K562 (cell line): Measurements from ENCODE around the gene GALE. TPM values are rescaled to one million over a fixed set of nuclear protein-coding genes. Genes with fewer than 3 reads are reported as not detected.
A peak's percentile ranks its signal among the peaks of the same experiment; 100 is the strongest.

Experiments used
- BHLHE40 ChIP-seq: IDR thresholded peaks from 2 replicates; pipeline ENCODE4 v1.6.1; 2011; ENCODE audit warnings: low read length, improper control_type of control experiment
- CBFA2T2 ChIP-seq: fragments of 450-650 bp; conservative IDR thresholded peaks from 2 replicates; pipeline ENCODE4 v1.6.1; 2017; ENCODE audit warnings: mild to moderate bottlenecking
- CCNT2 ChIP-seq: IDR thresholded peaks from 2 replicates; pipeline ENCODE4 v1.6.1; 2011; ENCODE audit warnings: borderline replicate concordance, low read depth, mild to moderate bottlenecking, moderate library complexity, mixed read lengths, low read length; ENCODE audit not compliant: insufficient read length; ENCODE audit errors: extremely low read depth
- E2F3 ChIP-seq: fragments of 250-450 bp; sonication (Bioruptor Pico); IDR thresholded peaks from 2 replicates; pipeline ENCODE4 v1.4.0; 2020; ENCODE audit warnings: mild to moderate bottlenecking
- ELF1 ChIP-seq: fragments of 200-800 bp; sonication (Bioruptor generic); IDR thresholded peaks from 2 replicates; pipeline ENCODE4 v1.6.1; 2016; ENCODE audit warnings: missing genetic modification characterization, missing compliant biosample characterization
- HINFP ChIP-seq: fragments of 450-650 bp; conservative IDR thresholded peaks from 2 replicates; pipeline ENCODE4 v1.6.1; 2016; ENCODE audit warnings: missing genetic modification characterization, low read depth, mild to moderate bottlenecking, control low read depth, missing compliant biosample characterization
- HOXB6 ChIP-seq: fragments of 250-450 bp; sonication (Bioruptor Pico); IDR thresholded peaks from 2 replicates; pipeline ENCODE4 v1.5.1; 2022; ENCODE audit warnings: mild to moderate bottlenecking, borderline replicate concordance
- MBD1 ChIP-seq: fragments of 250-450 bp; sonication (Bioruptor Pico); IDR thresholded peaks from 2 replicates; pipeline ENCODE4 v1.8.0; 2022; ENCODE audit warnings: inconsistent platforms
- MCM5 ChIP-seq: fragments of 450-650 bp; IDR thresholded peaks from 2 replicates; pipeline ENCODE4 v1.6.1; 2016; ENCODE audit warnings: low read depth
- MYC ChIP-seq, 2 experiments: fragments of 250-450 bp in 1 of 2; sonication (Bioruptor Pico) in 1 of 2; IDR thresholded peaks; 2 replicates each; pipeline versions ENCODE4 v1.5.1 to v1.6.1; 2012 to 2021; ENCODE audit warnings: low read depth in 2 of 2, borderline replicate concordance in 1 of 2, improper control_type of control experiment in 1 of 2, low read length in 1 of 2, mild to moderate bottlenecking in 1 of 2, moderate library complexity in 1 of 2
- NFE2 ChIP-seq: IDR thresholded peaks from 2 replicates; pipeline ENCODE4 v1.6.1; 2014; ENCODE audit warnings: antibody characterized with exemption, low read depth
- NKRF ChIP-seq: fragments of 450-650 bp; IDR thresholded peaks from 2 replicates; pipeline ENCODE4 v1.6.1; 2016; ENCODE audit warnings: borderline replicate concordance
- NONO ChIP-seq, 2 experiments: fragments of 200-400 bp in 1 of 2; fragments of 450-650 bp in 1 of 2; formaldehyde crosslinking in 1 of 2; IDR thresholded peaks; 2 replicates each; pipeline ENCODE4 v1.6.1; 2017; ENCODE audit warnings: low read depth in 2 of 2, mild to moderate bottlenecking in 2 of 2, moderate library complexity in 2 of 2, low read length in 1 of 2
- PHF20 ChIP-seq: fragments of 450-650 bp; IDR thresholded peaks from 2 replicates; pipeline ENCODE4 v1.6.1; 2018; ENCODE audit not compliant: partially characterized antibody
- POLR2G ChIP-seq: fragments of 200-400 bp; formaldehyde crosslinking; IDR thresholded peaks from 2 replicates; pipeline ENCODE4 v1.6.1; 2017; ENCODE audit warnings: low read depth, mild to moderate bottlenecking, antibody characterized with exemption, low read length, moderate library complexity
- RBFOX2 ChIP-seq: fragments of 200-400 bp; formaldehyde crosslinking; IDR thresholded peaks from 2 replicates; pipeline ENCODE4 v1.6.1; 2017; ENCODE audit warnings: low read depth, mild to moderate bottlenecking, low read length, moderate library complexity
- RNF2 ChIP-seq: sonication (generic); IDR thresholded peaks from 2 replicates; pipeline ENCODE4 v1.6.1; 2016
- TEAD1 ChIP-seq, 2 experiments: fragments of 450-650 bp in 1 of 2; sonication (generic) in 1 of 2; formaldehyde crosslinking; IDR thresholded peaks; 2 replicates each; pipeline versions ENCODE4 v1.4.0 to v1.8.0; 2020 to 2022; ENCODE audit warnings: mild to moderate bottlenecking in 2 of 2, missing genetic modification reagents in 1 of 2
- ZBTB7A ChIP-seq: IDR thresholded peaks from 2 replicates; pipeline ENCODE4 v1.6.1; 2011; ENCODE audit warnings: low read depth, mild to moderate bottlenecking, low read length, moderate library complexity, borderline replicate concordance; ENCODE audit not compliant: control insufficient read depth
- ZFX ChIP-seq: sonication (generic); formaldehyde crosslinking; IDR thresholded peaks from 2 replicates; pipeline ENCODE4 v1.8.0; 2022; ENCODE audit warnings: mild to moderate bottlenecking, missing genetic modification reagents, moderate library complexity
- ZNF224 ChIP-seq: sonication (generic); formaldehyde crosslinking; IDR thresholded peaks from 2 replicates; pipeline ENCODE4 v1.8.0; 2022; ENCODE audit warnings: mild to moderate bottlenecking, missing genetic modification reagents
- ZNF311 ChIP-seq: fragments of 250-450 bp; sonication (Bioruptor Pico); IDR thresholded peaks from 2 replicates; pipeline ENCODE4 v1.4.0; 2020; ENCODE audit warnings: mild to moderate bottlenecking, moderate library complexity
- polyA plus RNA-seq, 8 experiments: library from polyadenylated mRNA; depleted of rRNA in 4 of 8; stranded (reverse) in 5 of 8; unstranded in 3 of 8; fragments of >200 nt; fragmentation: Nextera tagmentation in 2 of 8; fragmentation: Illumina TruSeq in 1 of 8; extraction: Ambion mirVana in 2 of 8; extraction: Trizol in 1 of 8; gene quantifications; 2 replicates each; pipeline versions ENCODE4 v1.2.1 to v1.2.3, GENCODE V29; 2011 to 2014; ENCODE audit warnings: inconsistent platforms in 1 of 8, missing spikeins in 1 of 8
- total RNA-seq, 7 experiments: library from RNA; depleted of rRNA in 6 of 7; stranded (reverse); fragments of >200 nt in 6 of 7; fragmentation: Illumina TruSeq in 2 of 7; extraction: Trizol in 2 of 7; gene quantifications; 2 replicates each; pipeline versions ENCODE4 v1.2.1 to v1.2.3, GENCODE V29; 2011 to 2021; ENCODE audit warnings: low replicate concordance in 1 of 7

The GALE gene
- total and polyA plus RNA-seq, 9 of the 15 experiments (the other 6 are each of a cell fraction or from before 2014, with no cell fraction given), result 8.4 to 139 (median 88.3) TPM

GRCh38 chr1:23825076-23825761, 24.7 kb upstream of the GALE start, which contains the start of gene HMGCL (continued):
- TF ChIP-seq MYC (IDR thresholded peaks at IDR 0.05; ENCODE audit: low read depth, low read length) (peak; percentile 81; the same call in 1 of the 2 replicates), MYC (CRISPR knock-in tag; IDR thresholded peaks at IDR 0.05; ENCODE audit: borderline replicate concordance, low read depth) (peak; percentile 71; the same call in 1 of the 2 replicates), PHF20 (peak; percentile 95), HOXB6 (CRISPR knock-in tag) (no peak; the same call in 1 of the 2 replicates), ZNF311 (no peak), RBFOX2 (peak; percentile 96), CCNT2 (peak; percentile 79), NFE2 (peak; percentile 16; the same call in 1 of the 2 replicates), NONO (IDR thresholded peaks at IDR 0.05; ENCODE audit: low read depth in 2 of 2, low read length in 1 of 2) (peak in 1 of 2 experiments; percentile 38; a peak in 1 of 4 replicates), TEAD1 (CRISPR knock-in tag; IDR thresholded peaks at IDR 0.05) (peak in 1 of 2 experiments; percentile 62; a peak in 1 of 4 replicates), E2F3 (CRISPR knock-in tag) (0 out of 2 replicates have a peak, but pooled peaks have one; percentile 74), CBFA2T2 (peak; percentile 61), ELF1 (tag) (peak; percentile 78), MCM5 (no peak), BHLHE40 (peak; percentile 94), HINFP (tag) (no peak), ZBTB7A (peak; percentile 98), MBD1 (CRISPR knock-in tag) (no peak), RNF2 (0 out of 2 replicates have a peak, but pooled peaks have one; percentile 44), POLR2G (peak; percentile 98), ZNF224 (CRISPR knock-in tag) (no peak), NKRF (peak; percentile 82), ZFX (CRISPR knock-in tag) (peak; percentile 77)
